CD14-positive monocyte (primary cell): ENCODE measurements around the gene CC2D2A. TPM values are rescaled to one million over a fixed set of nuclear protein-coding genes. Genes with fewer than 3 reads are reported as not detected.

Experiments used
- DNase-seq, 3 donors: peaks; one replicate each; pipeline ENCODE4 v3.0.0-alpha.2; 2011 to 2022
- H2AFZ ChIP-seq: 2 replicates; pipeline ENCODE4 v1.6.0; 2012; ENCODE audit warnings: mild to moderate bottlenecking, low read depth, low read length, inconsistent platforms; ENCODE audit not compliant: insufficient read depth, poor library complexity, severe bottlenecking
- H3K27ac ChIP-seq, 2 donors: 1 replicate in 1 of 2; 2 replicates in 1 of 2; pipeline ENCODE4 v1.5.1; 2012 to 2013; ENCODE audit warnings: low read length in 2 of 2, control low read depth in 1 of 2, inconsistent platforms in 1 of 2, low read depth in 1 of 2, mild to moderate bottlenecking in 1 of 2
- H3K27me3 ChIP-seq, 2 donors: one replicate each; pipeline versions ENCODE4 v1.6.0 to v1.6.1; 2011 to 2013; ENCODE audit warnings: low read length in 2 of 2; ENCODE audit not compliant: control insufficient read depth in 2 of 2, insufficient read depth in 2 of 2
- H3K36me3 ChIP-seq, 2 donors: replicated peaks in 1 of 2; 1 replicate in 1 of 2; 2 replicates in 1 of 2; pipeline versions ENCODE4 v1.5.1 to v1.6.1; 2012 to 2013; ENCODE audit warnings: low read length in 2 of 2, control low read depth in 1 of 2, inconsistent platforms in 1 of 2, mild to moderate bottlenecking in 1 of 2; ENCODE audit not compliant: insufficient read depth in 2 of 2, control insufficient read depth in 1 of 2
- H3K4me1 ChIP-seq, 2 donors: 1 replicate in 1 of 2; 2 replicates in 1 of 2; pipeline versions ENCODE4 v1.5.1 to v1.6.1; 2012 to 2013; ENCODE audit warnings: low read length in 2 of 2, control low read depth in 1 of 2, inconsistent platforms in 1 of 2, mild to moderate bottlenecking in 1 of 2, moderate library complexity in 1 of 2; ENCODE audit not compliant: insufficient read depth in 2 of 2, control insufficient read depth in 1 of 2
- H3K4me2 ChIP-seq: replicated peaks from 2 replicates; pipeline ENCODE3; 2012; ENCODE audit warnings: low read length, moderate library complexity, mild to moderate bottlenecking; ENCODE audit not compliant: poor library complexity, severe bottlenecking; ENCODE audit errors: extremely low read depth
- H3K4me3 ChIP-seq, 3 experiments: fragments of 200-600 bp in 1 of 3; sonication (generic) in 1 of 3; replicated peaks in 1 of 3; 1 replicate in 2 of 3; 2 replicates in 1 of 3; pipeline ENCODE4 v1.5.1; 2011 to 2013; ENCODE audit warnings: low read length in 3 of 3, mild to moderate bottlenecking in 3 of 3, control low read depth in 2 of 3, low read depth in 2 of 3, inconsistent platforms in 1 of 3, moderate library complexity in 1 of 3
- H3K79me2 ChIP-seq: 2 replicates; pipeline ENCODE4 v1.6.0; 2012; ENCODE audit warnings: mild to moderate bottlenecking, control low read depth, inconsistent platforms, low read length, moderate library complexity; ENCODE audit not compliant: insufficient read depth
- H3K9ac ChIP-seq: 2 replicates; pipeline ENCODE4 v1.6.0; 2017; ENCODE audit warnings: low read length, mild to moderate bottlenecking; ENCODE audit not compliant: insufficient read depth, poor library complexity, severe bottlenecking
- H3K9me3 ChIP-seq, 2 donors: replicated peaks in 1 of 2; 1 replicate in 1 of 2; 2 replicates in 1 of 2; pipeline versions ENCODE4 v1.5.1 to v1.6.1; 2012 to 2013; ENCODE audit warnings: low read length in 2 of 2, control low read depth in 1 of 2; ENCODE audit not compliant: control insufficient read depth in 1 of 2, insufficient read depth in 1 of 2
- H4K20me1 ChIP-seq: 2 replicates; pipeline ENCODE4 v1.6.0; 2012; ENCODE audit warnings: mild to moderate bottlenecking, low read length, control low read depth, moderate library complexity; ENCODE audit not compliant: insufficient read depth
- H3K27ac Mint-ChIP-seq, 7 donors: one replicate each; pipeline ENCODE4 v1.8.0; 2020; ENCODE audit warnings: mild to moderate bottlenecking in 7 of 7, mixed read lengths in 7 of 7, moderate library complexity in 6 of 7, inconsistent platforms in 2 of 7
- H3K27me3 Mint-ChIP-seq, 3 donors: one replicate each; pipeline ENCODE4 v1.8.0; 2021 to 2022; ENCODE audit warnings: low read depth in 3 of 3, mild to moderate bottlenecking in 3 of 3, mixed read lengths in 3 of 3, moderate library complexity in 3 of 3, inconsistent platforms in 1 of 3
- H3K36me3 Mint-ChIP-seq, 2 donors: one replicate each; pipeline ENCODE4 v1.8.0; 2020; ENCODE audit warnings: mixed read lengths in 2 of 2, inconsistent platforms in 1 of 2, mild to moderate bottlenecking in 1 of 2
- H3K4me1 Mint-ChIP-seq: one replicate; pipeline ENCODE4 v1.8.0; 2020; ENCODE audit warnings: mild to moderate bottlenecking, mixed read lengths
- H3K4me3 Mint-ChIP-seq, 2 donors: one replicate each; pipeline ENCODE4 v1.8.0; 2020; ENCODE audit warnings: mild to moderate bottlenecking in 2 of 2, mixed read lengths in 2 of 2, moderate library complexity in 1 of 2
- H3K9me3 Mint-ChIP-seq, 7 donors: one replicate each; pipeline ENCODE4 v1.8.0; 2020 to 2022; ENCODE audit warnings: mixed read lengths in 7 of 7, mild to moderate bottlenecking in 6 of 7, moderate library complexity in 6 of 7, inconsistent platforms in 2 of 7
- WGBS: methylation state at CpG from one replicate; pipeline ENCODE4 v1.1.5; 2013; ENCODE audit warnings: missing lambda C conversion rate; ENCODE audit not compliant: insufficient coverage; 5-methylcytosine and 5-hydroxymethylcytosine counted together
- intact Hi-C, 2 donors: fragments of 100-400 bp; cut with micrococcal nuclease; formaldehyde crosslinking; loops; one replicate each; pipeline versions ENCODE4 v1.15.0 to v1.15.1; 2023
- polyA plus RNA-seq, 3 donors: library from polyadenylated mRNA; depleted of rRNA in 1 of 3; unstranded in 2 of 3; stranded (reverse) in 1 of 3; fragments of 300-500 nt in 2 of 3; fragments of >200 nt in 1 of 3; fragmentation: Illumina TruSeq in 2 of 3; gene quantifications; 1 replicate in 2 of 3; 2 replicates in 1 of 3; pipeline ENCODE4 v1.2.3, GENCODE V29; 2012 to 2021
- TF ChIP-seq, protein P1 (sequence below): fragments of 200-600 bp; IDR thresholded peaks from one replicate; pipeline ENCODE4 v1.8.0; 2022; ENCODE audit warnings: antibody characterized with exemption, mild to moderate bottlenecking

CC2D2A gene
- polyA plus RNA-seq, 3 donors, result 1.7 to 2.5 (median 1.9) TPM

DNA sequence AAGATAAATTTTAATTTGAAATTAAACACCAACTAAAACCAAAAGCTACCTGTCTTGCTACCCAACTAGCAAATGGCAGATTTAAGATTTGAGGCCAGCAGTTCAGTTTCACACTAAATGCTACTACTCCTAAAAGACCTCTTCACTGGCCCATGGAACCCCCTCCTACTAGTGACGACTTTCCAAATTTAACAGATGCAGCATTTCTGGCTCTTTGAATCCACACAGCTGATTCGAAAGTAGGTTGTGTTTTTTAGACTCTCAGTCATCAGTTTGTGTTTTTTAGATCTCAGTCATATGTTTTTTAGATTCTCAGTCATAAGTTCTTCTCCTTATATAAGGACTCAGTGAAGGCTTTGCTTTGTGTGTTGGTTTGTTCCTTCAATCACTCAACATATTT, 11.1 kb upstream of the CC2D2A start:
- intact Hi-C loops, result loop anchor here in 1 of 2 donors (5.0 kb wide), 1 partner anchor 226 kb away; no protein-coding TSS in a partner anchor
- Histone ChIP-seq H2AFZ (no peak overlapping the region), H3K4me1 (peaks cover 32 to 34% of the 10 kb centered on the region in 2 donors), H3K9me3 (no peaks in the 10 kb centered on the region), H4K20me1 (no peaks in the 10 kb centered on the region), H3K27ac (no peak overlapping the region), H3K9ac (no peak overlapping the region), H3K4me3 (no peak overlapping the region), H3K27me3 (no peaks in the 10 kb centered on the region), H3K4me2 (no peak overlapping the region), H3K79me2 (no peaks in the 10 kb centered on the region), H3K36me3 (no peaks in the 10 kb centered on the region)
- Mint-ChIP-seq H3K9me3 (no peaks in the 10 kb centered on the region), H3K27ac (no peak overlapping the region), H3K36me3 (no peaks in the 10 kb centered on the region), H3K4me1 (peaks cover 35% of the 10 kb centered on the region), H3K27me3 (no peaks in the 10 kb centered on the region), H3K4me3 (no peak overlapping the region)
- TF ChIP-seq, protein P1, sequence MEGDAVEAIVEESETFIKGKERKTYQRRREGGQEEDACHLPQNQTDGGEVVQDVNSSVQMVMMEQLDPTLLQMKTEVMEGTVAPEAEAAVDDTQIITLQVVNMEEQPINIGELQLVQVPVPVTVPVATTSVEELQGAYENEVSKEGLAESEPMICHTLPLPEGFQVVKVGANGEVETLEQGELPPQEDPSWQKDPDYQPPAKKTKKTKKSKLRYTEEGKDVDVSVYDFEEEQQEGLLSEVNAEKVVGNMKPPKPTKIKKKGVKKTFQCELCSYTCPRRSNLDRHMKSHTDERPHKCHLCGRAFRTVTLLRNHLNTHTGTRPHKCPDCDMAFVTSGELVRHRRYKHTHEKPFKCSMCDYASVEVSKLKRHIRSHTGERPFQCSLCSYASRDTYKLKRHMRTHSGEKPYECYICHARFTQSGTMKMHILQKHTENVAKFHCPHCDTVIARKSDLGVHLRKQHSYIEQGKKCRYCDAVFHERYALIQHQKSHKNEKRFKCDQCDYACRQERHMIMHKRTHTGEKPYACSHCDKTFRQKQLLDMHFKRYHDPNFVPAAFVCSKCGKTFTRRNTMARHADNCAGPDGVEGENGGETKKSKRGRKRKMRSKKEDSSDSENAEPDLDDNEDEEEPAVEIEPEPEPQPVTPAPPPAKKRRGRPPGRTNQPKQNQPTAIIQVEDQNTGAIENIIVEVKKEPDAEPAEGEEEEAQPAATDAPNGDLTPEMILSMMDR, result no peak
- DNase-seq, result no peak
- no CpG with 5 or more reads among the region's 2 CpGs for WGBS

DNA sequence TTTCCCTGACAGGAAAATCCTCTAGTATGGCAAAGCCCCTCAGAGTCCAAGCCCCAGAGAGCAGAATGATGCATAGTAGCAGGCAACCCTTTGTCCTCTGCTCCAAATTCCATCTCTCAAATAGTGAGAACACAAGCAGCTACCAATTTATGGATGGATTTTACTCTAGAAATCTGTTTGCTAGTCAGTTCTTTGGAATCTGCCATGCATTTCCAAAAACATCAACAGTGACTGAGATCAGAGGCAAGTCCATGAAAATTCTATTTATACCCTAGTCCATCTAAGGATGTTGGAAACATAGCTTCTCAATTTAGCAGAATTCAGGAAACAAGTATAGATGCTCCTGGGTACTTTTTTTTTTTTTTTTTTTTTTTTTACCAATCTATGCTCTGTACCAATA, 10.0 kb upstream of the CC2D2A start:
- no peak for DNase-seq
- H3K4me3 Mint-ChIP-seq, result no peak overlapping the region
- H3K4me1 ChIP-seq, result peaks cover 31 to 32% of the 10 kb centered on the region in 2 donors
- H3K9me3 ChIP-seq, result no peaks in the 10 kb centered on the region
- H3K9ac ChIP-seq, result no peak overlapping the region
- H3K27me3 ChIP-seq, result no peaks in the 10 kb centered on the region
- H2AFZ ChIP-seq, result no peak overlapping the region
- peaks cover 33% of the 10 kb centered on the region for H3K4me1 Mint-ChIP-seq
- no peaks in the 10 kb centered on the region for H3K36me3 Mint-ChIP-seq
- H4K20me1 ChIP-seq, result no peaks in the 10 kb centered on the region
- H3K27ac Mint-ChIP-seq, result no peak overlapping the region
- H3K79me2 ChIP-seq, result no peaks in the 10 kb centered on the region
- TF ChIP-seq, protein P1, result no peak
- no peak overlapping the region for H3K4me3 ChIP-seq
- no peak overlapping the region for H3K4me2 ChIP-seq
- H3K27ac ChIP-seq, result no peak overlapping the region
- H3K27me3 Mint-ChIP-seq, result no peaks in the 10 kb centered on the region
- H3K36me3 ChIP-seq, result no peaks in the 10 kb centered on the region
- intact Hi-C loops, result loop anchor here in 1 of 2 donors (5.0 kb wide), 1 partner anchor 227 kb away; no protein-coding TSS in a partner anchor
- no peaks in the 10 kb centered on the region for H3K9me3 Mint-ChIP-seq
